WTC11 (cell line): Measurements from ENCODE around the gene POU2F1.

Experiments used
- ARID4B ChIP-seq: sonication (generic); formaldehyde crosslinking; IDR thresholded peaks from 2 replicates; pipeline ENCODE4 v1.8.0; 2023; ENCODE audit warnings: missing genetic modification reagents, mild to moderate bottlenecking, borderline replicate concordance
- FOXP4 ChIP-seq: sonication (generic); formaldehyde crosslinking; IDR thresholded peaks from 2 replicates; pipeline ENCODE4 v1.8.0; 2022; ENCODE audit warnings: mild to moderate bottlenecking, missing genetic modification reagents
- JUN ChIP-seq: sonication (generic); formaldehyde crosslinking; IDR thresholded peaks from 2 replicates; pipeline ENCODE4 v1.8.0; 2023; ENCODE audit warnings: mild to moderate bottlenecking, missing genetic modification reagents
- RORB ChIP-seq: fragments of 250-450 bp; sonication (Bioruptor Pico); IDR thresholded peaks from 2 replicates; pipeline ENCODE4 v1.9.0; 2021; ENCODE audit warnings: mild to moderate bottlenecking
- SMAD4 ChIP-seq: sonication (generic); formaldehyde crosslinking; IDR thresholded peaks from 2 replicates; pipeline ENCODE4 v1.8.0; 2022; ENCODE audit warnings: mild to moderate bottlenecking, missing genetic modification reagents
- ZNF138 ChIP-seq: sonication (generic); formaldehyde crosslinking; conservative IDR thresholded peaks from 2 replicates; pipeline ENCODE4 v1.8.1; 2022; ENCODE audit warnings: mild to moderate bottlenecking, moderate library complexity, missing genetic modification reagents
- TF ChIP-seq, protein P1 (sequence below): fragments of 200-600 bp; IDR thresholded peaks from 2 replicates; pipeline ENCODE4 v1.8.0; 2022; ENCODE audit warnings: antibody characterized with exemption
- TF ChIP-seq, protein P2 (sequence below): sonication (generic); formaldehyde crosslinking; IDR thresholded peaks from 2 replicates; pipeline ENCODE4 v1.8.1; 2022; ENCODE audit warnings: low read depth, mild to moderate bottlenecking, moderate library complexity, missing genetic modification reagents, borderline replicate concordance

- TF ChIP-seq RORB (CRISPR knock-in tag), result no peak
- no peak for TF ChIP-seq SMAD4 (CRISPR knock-in tag)
- TF ChIP-seq, protein P1, sequence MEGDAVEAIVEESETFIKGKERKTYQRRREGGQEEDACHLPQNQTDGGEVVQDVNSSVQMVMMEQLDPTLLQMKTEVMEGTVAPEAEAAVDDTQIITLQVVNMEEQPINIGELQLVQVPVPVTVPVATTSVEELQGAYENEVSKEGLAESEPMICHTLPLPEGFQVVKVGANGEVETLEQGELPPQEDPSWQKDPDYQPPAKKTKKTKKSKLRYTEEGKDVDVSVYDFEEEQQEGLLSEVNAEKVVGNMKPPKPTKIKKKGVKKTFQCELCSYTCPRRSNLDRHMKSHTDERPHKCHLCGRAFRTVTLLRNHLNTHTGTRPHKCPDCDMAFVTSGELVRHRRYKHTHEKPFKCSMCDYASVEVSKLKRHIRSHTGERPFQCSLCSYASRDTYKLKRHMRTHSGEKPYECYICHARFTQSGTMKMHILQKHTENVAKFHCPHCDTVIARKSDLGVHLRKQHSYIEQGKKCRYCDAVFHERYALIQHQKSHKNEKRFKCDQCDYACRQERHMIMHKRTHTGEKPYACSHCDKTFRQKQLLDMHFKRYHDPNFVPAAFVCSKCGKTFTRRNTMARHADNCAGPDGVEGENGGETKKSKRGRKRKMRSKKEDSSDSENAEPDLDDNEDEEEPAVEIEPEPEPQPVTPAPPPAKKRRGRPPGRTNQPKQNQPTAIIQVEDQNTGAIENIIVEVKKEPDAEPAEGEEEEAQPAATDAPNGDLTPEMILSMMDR, result no peak
- TF ChIP-seq ZNF138 (CRISPR knock-in tag), result no peak
- TF ChIP-seq, protein P2, sequence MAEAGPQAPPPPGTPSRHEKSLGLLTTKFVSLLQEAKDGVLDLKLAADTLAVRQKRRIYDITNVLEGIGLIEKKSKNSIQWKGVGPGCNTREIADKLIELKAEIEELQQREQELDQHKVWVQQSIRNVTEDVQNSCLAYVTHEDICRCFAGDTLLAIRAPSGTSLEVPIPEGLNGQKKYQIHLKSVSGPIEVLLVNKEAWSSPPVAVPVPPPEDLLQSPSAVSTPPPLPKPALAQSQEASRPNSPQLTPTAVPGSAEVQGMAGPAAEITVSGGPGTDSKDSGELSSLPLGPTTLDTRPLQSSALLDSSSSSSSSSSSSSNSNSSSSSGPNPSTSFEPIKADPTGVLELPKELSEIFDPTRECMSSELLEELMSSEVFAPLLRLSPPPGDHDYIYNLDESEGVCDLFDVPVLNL (CRISPR knock-in tag), result no peak
- TF ChIP-seq FOXP4 (CRISPR knock-in tag), result no peak
- TF ChIP-seq ARID4B (CRISPR knock-in tag), result no peak
- no peak for TF ChIP-seq JUN (CRISPR knock-in tag)
Measured at GRCh38 chr1:167441222-167441621, 220.5 kb downstream of the POU2F1 start.
